NCI-H2227 treated with DMSO at 0.1 percent for 48 hours (cell line): ENCODE results near the gene ITGB4.

ENCODE experiments used
- DNase-seq: peaks from one replicate; lab custom pipeline; 2025; lab: John Stamatoyannopoulos, UW

The ITGB4 gene

GRCh38 chr17:75731716-75732498 is 10.6 kb downstream of the ITGB4 start:
- no peak for DNase-seq

DNA sequence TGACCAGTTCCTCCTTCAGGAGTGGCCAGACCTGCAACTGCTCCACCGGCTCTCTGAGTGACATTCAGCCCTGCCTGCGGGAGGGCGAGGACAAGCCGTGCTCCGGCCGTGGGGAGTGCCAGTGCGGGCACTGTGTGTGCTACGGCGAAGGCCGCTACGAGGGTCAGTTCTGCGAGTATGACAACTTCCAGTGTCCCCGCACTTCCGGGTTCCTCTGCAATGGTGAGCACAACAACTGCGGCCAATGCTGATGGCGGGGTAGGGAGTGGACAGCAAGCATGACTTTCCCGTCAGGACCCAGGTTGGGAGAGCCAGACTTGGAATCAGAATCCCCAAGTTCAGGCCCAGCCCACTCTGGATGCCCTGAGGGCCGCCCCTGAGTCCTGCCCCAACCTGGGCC is 12.2 kb downstream of the ITGB4 start:
- no peak for DNase-seq

- DNase-seq, result no peak
These were observed 13.5 kb downstream of the ITGB4 start for GRCh38 chr17:75734674-75735294.

DNA sequence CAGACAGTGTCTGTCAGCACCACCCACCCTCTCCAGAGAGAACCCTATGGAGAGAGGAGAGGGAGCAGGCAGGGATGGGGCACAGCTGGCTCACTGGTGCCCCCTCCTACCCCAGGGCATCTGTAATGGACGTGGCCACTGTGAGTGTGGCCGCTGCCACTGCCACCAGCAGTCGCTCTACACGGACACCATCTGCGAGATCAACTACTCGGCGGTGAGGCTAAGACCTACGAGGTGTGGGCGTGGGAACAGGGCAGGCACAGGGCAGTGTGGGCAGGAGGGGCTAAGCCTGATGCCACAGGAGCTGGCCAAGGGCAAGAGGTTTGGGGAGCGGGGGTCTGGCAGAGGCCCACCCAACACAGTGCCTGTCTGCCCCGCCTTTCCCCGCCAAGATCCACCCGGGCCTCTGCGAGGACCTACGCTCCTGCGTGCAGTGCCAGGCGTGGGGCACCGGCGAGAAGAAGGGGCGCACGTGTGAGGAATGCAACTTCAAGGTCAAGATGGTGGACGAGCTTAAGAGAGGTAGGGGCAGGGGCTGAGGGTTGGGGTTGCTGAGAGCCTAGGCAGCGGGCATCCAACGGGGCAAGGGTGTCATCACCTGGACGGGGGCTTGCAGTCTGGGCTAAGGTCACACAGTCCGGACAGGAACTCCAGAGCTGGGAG is 15.0 kb downstream of the ITGB4 start:
- no peak for DNase-seq

GRCh38 chr17:75737133-75737962 is 16.1 kb downstream of the ITGB4 start:
- DNase-seq, result no peak

GRCh38 chr17:75738218-75738802 is 17.1 kb downstream of the ITGB4 start:
- no peak for DNase-seq

GRCh38 chr17:75739174-75739573 is 17.9 kb downstream of the ITGB4 start:
- no peak for DNase-seq

GRCh38 chr17:75739801-75740200 is 18.5 kb downstream of the ITGB4 start:
- DNase-seq, result no peak

DNA sequence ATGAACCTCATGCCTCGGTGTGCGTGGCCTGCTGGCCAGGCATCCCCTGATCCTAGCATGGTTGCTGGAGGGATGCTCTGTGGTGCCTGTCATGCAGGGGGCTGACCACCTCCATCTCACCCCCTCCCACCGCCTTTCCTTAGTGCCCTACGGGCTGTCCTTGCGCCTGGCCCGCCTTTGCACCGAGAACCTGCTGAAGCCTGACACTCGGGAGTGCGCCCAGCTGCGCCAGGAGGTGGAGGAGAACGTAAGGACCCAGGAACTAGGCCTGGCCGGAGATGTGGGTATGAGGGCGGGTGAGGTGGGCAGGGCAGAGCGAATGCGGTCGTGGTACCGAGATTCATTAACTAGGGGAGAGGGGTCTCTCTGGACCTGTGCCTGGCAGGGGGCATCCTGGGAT is 19.0 kb downstream of the ITGB4 start:
- DNase-seq, result no peak

- no peak for DNase-seq
These were observed 19.4 kb downstream of the ITGB4 start for GRCh38 chr17:75740631-75741077.

- DNase-seq, result no peak
These were observed 21.1 kb downstream of the ITGB4 start for GRCh38 chr17:75742337-75742736.

GRCh38 chr17:75743625-75744206 is 22.5 kb downstream of the ITGB4 start:
- no peak for DNase-seq

DNA sequence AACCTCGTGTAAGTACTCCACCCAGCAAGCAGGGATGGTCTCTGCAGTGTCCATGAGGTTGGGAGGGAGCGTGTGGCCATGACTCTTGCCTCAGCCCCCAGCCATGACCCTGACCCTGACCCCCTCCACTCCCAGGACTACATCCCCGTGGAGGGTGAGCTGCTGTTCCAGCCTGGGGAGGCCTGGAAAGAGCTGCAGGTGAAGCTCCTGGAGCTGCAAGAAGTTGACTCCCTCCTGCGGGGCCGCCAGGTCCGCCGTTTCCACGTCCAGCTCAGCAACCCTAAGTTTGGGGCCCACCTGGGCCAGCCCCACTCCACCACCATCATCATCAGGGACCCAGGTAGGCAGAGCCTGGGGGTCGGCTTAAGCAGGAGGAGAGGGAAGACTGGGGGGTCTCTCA is 27.4 kb downstream of the ITGB4 start:
- no peak for DNase-seq

DNA sequence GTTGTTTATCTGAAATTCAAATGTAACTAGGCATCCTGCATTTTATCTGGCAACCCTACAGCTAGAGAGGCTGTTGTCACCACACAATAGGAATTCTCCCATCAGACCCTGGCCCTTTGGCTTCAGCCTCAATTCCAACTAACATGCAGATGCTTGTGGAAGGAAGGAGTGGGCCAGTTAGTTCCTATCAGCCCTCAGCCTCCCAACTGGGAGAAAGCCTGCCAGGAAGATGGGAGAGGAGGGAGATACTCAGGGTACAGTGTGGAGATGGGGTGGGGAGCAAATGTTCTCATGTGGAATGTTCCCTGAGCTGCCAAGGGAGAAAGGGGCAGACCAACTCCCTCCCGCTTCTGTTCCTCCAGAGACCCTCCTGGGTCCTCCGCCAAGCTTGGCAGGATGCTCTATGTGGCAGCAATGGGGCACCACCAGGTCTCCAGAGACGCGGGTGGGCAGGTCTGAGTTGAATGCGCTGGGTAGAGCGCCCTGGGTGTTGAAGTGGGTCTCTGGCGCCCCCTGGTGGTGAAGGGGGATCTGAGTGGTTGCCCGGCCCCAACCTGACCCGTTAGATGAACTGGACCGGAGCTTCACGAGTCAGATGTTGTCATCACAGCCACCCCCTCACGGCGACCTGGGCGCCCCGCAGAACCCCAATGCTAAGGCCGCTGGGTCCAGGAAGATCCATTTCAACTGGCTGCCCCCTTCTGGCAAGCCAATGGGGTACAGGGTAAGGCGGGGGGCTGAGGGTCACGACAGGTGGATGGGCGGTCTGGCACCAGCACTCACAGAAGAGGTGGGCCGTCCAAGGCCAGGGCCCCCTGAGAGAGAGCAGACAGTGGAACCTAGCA is 28.5 kb downstream of the ITGB4 start:
- DNase-seq, result peak; percentile 66

DNA sequence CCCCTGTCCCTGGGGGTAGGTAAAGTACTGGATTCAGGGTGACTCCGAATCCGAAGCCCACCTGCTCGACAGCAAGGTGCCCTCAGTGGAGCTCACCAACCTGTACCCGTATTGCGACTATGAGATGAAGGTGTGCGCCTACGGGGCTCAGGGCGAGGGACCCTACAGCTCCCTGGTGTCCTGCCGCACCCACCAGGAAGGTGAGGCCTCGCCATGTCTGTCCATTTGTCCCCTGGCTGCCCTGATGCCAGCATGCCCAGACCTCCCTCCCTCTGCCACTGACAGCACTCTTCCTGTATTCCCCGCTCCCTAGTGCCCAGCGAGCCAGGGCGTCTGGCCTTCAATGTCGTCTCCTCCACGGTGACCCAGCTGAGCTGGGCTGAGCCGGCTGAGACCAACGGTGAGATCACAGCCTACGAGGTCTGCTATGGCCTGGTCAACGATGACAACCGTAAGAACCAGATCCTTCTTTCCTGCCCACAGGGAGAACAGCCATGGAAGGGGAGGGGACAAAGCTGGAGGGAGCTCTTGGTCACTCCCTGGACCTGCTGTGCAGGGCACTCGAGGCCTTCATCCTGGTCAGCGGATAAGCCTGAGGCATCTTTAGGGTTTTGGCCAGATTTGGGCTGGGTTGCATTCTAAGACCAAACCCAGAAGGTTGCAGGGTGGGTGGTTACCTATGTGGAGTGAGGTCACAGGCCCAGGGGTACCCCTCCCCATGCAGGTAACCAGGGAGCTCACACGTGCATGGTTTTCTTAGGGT is 29.6 kb downstream of the ITGB4 start:
- DNase-seq, result no peak

- DNase-seq, result no peak
These were observed 30.6 kb downstream of the ITGB4 start for GRCh38 chr17:75751676-75752404.

GRCh38 chr17:75752405-75752709 is 31.1 kb downstream of the ITGB4 start:
- no peak for DNase-seq

DNA sequence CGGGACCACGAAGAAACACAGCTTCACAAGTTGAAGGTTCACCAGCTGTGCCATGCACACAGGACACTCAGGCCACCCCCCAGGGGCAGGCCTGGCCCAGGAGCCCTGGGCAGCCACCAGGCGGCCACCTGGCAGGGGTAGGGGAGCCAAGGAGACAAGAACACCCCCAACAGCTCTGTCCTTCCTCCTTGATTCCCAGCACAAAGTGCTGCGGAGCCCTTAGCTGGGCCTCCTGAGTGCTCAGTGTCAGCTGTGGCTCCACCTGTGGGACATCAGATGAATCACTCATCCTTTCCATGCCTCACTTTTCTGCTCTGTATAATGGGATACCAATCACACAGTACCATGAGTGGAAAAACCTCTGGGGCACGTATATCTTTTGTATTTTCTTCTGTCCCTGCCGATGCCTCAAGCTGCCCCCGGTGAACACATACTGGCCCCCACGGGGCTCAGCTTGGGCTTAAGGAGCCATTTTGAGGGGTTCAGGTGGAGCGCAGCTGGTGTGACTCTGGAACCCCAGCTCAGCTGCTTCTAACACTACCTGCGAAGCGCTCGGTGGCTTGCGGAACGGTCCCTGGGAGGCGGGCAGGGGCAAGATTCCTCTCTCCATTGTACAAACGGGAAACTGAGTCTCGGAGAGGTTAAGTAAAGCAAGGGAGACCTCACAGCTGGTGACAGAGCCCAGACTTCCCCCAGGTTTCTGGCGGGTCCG is 31.7 kb downstream of the ITGB4 start:
- DNase-seq, result no peak
